ENCODE data around the gene TEX264. TPM values are rescaled to one million over a fixed set of nuclear protein-coding genes. Genes with fewer than 3 reads are reported as not detected.

Gene TEX264
- total and polyA plus RNA-seq, 2 experiments from 2014 or later = 59.6 to 98.7 TPM

DNA sequence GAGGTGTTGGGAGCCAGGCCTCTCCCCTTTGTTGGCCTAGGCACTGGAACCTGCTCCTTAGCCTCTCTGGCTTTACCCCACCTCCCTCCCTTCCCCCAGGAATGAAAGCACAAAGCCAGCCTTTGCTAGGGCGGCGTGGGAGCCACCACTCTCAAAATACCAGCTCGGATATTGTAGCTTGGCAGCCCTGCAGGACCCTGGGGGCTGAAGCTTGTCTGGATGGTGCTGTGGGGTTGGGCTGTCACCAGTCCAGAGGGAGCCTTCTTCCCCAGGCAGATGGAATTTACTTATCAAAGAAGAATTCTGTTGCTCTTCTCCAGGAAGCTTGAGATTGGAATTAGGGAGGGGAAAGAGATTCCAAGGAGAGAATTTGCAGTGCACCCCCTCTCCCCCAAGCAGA lies 20.9 kb downstream of the TEX264 start:
- TF ChIP-seq EZH2phosphoT487 (IDR thresholded peaks at IDR 0.05; ENCODE audit: low read depth, severe bottlenecking, unreplicated experiment) = no peak
- TF ChIP-seq, protein P1, sequence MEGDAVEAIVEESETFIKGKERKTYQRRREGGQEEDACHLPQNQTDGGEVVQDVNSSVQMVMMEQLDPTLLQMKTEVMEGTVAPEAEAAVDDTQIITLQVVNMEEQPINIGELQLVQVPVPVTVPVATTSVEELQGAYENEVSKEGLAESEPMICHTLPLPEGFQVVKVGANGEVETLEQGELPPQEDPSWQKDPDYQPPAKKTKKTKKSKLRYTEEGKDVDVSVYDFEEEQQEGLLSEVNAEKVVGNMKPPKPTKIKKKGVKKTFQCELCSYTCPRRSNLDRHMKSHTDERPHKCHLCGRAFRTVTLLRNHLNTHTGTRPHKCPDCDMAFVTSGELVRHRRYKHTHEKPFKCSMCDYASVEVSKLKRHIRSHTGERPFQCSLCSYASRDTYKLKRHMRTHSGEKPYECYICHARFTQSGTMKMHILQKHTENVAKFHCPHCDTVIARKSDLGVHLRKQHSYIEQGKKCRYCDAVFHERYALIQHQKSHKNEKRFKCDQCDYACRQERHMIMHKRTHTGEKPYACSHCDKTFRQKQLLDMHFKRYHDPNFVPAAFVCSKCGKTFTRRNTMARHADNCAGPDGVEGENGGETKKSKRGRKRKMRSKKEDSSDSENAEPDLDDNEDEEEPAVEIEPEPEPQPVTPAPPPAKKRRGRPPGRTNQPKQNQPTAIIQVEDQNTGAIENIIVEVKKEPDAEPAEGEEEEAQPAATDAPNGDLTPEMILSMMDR (IDR thresholded peaks at IDR 0.05; ENCODE audit: poor library complexity) = no peak
- TF ChIP-seq EZH2 (IDR thresholded peaks at IDR 0.05; ENCODE audit: borderline replicate concordance) = no peak
- Histone ChIP-seq H3K36me3 (replicated peaks; ENCODE audit: insufficient read depth, low read depth) (no peaks in the 10 kb centered on the region), H3K9me2 (replicated peaks; ENCODE audit: insufficient read depth) (no peaks in the 10 kb centered on the region), H3K9me3 (ENCODE audit: low read depth) (no peaks in the 10 kb centered on the region), H3K4me3 (no peak overlapping the region), H3K27me3 (no peaks in the 10 kb centered on the region), H3K4me2 (no peak overlapping the region), H3K4me1 (ENCODE audit: insufficient read depth) (no peaks in the 10 kb centered on the region), H3K79me2 (no peaks in the 10 kb centered on the region), H2AFZ (no peak overlapping the region), H4K20me1 (ENCODE audit: insufficient read depth, poor library complexity, severe bottlenecking) (no peaks in the 10 kb centered on the region), H3K27ac (no peak overlapping the region)
- no peak for DNase-seq (ENCODE audit: low spot score)
- 85% methylated on average over 3 of the region's 3 CpGs for WGBS (ENCODE audit: low lambda C conversion rate, missing lambda C conversion rate)

DNA sequence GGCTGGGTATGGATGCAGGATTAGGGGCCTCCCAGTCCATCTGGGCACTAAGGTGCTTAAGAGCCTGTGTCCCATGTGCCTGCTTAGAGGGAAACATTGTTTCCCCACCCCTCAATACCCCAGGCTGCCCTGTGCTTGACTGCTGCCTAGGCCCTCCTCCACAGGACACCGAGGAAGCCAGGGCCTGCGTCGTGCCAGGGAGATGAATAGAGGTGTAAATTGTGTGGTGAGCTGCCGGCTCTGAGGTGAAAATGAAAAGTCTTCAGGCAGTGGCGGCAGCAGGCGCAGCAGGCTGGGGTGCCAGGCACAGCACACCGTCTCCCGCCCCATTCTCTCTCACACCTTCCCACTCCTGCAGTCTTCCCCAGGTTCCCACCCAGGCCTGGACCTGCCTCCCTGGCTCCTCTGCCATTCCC lies 21.9 kb downstream of the TEX264 start:
- WGBS (ENCODE audit: low lambda C conversion rate, missing lambda C conversion rate) = 92% methylated on average over 8 of the region's 8 CpGs
- DNase-seq (ENCODE audit: low spot score) = no peak
- Histone ChIP-seq H2AFZ (no peak overlapping the region), H3K27me3 (no peaks in the 10 kb centered on the region), H3K4me2 (no peak overlapping the region), H3K79me2 (no peaks in the 10 kb centered on the region), H3K4me1 (ENCODE audit: insufficient read depth) (no peaks in the 10 kb centered on the region), H3K4me3 (no peak overlapping the region), H3K9me2 (replicated peaks; ENCODE audit: insufficient read depth) (no peaks in the 10 kb centered on the region), H4K20me1 (ENCODE audit: insufficient read depth, poor library complexity, severe bottlenecking) (no peaks in the 10 kb centered on the region), H3K27ac (no peak overlapping the region), H3K9me3 (ENCODE audit: low read depth) (no peaks in the 10 kb centered on the region), H3K36me3 (replicated peaks; ENCODE audit: insufficient read depth, low read depth) (no peaks in the 10 kb centered on the region)
- TF ChIP-seq, protein P1 (IDR thresholded peaks at IDR 0.05; ENCODE audit: poor library complexity) = no peak
- TF ChIP-seq EZH2phosphoT487 (IDR thresholded peaks at IDR 0.05; ENCODE audit: low read depth, severe bottlenecking, unreplicated experiment) (no peak), EZH2 (IDR thresholded peaks at IDR 0.05; ENCODE audit: borderline replicate concordance) (no peak)

DNA sequence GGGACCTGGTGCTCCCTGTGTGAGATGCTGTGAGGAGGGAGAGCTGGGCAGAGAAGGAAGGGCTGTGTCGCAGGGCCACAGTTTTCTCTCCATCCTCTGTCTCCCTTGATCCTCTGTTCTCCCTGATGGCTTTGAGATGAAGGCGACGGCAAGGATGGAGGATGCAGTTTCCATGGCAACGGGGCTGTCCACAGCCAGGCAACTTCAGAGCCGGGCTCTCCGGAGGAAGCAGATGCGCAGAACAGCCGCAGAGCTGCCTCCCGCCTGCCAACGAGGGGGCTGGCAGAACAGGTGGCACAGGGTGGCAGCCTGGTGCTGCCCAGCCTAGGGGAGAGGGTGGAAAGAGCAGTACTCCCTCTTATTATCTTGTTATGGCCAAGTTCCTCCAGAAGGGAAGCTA lies 25.9 kb downstream of the TEX264 start:
- Histone ChIP-seq H3K9me2 (replicated peaks; ENCODE audit: insufficient read depth) (no peaks in the 10 kb centered on the region), H3K27ac (no peak overlapping the region), H3K9me3 (ENCODE audit: low read depth) (no peaks in the 10 kb centered on the region), H3K27me3 (no peaks in the 10 kb centered on the region), H4K20me1 (ENCODE audit: insufficient read depth, poor library complexity, severe bottlenecking) (no peaks in the 10 kb centered on the region), H3K36me3 (replicated peaks; ENCODE audit: insufficient read depth, low read depth) (no peaks in the 10 kb centered on the region), H3K79me2 (no peaks in the 10 kb centered on the region), H3K4me2 (no peak overlapping the region), H2AFZ (no peak overlapping the region), H3K4me1 (ENCODE audit: insufficient read depth) (no peaks in the 10 kb centered on the region), H3K4me3 (no peak overlapping the region)
- no peak for TF ChIP-seq EZH2 (IDR thresholded peaks at IDR 0.05; ENCODE audit: borderline replicate concordance)
- TF ChIP-seq EZH2phosphoT487 (IDR thresholded peaks at IDR 0.05; ENCODE audit: low read depth, severe bottlenecking, unreplicated experiment) = no peak
- TF ChIP-seq, protein P1 (IDR thresholded peaks at IDR 0.05; ENCODE audit: poor library complexity) = no peak
- 98% methylated on average over 10 of the region's 10 CpGs for WGBS (ENCODE audit: low lambda C conversion rate, missing lambda C conversion rate)
- DNase-seq (ENCODE audit: low spot score) = no peak

DNA sequence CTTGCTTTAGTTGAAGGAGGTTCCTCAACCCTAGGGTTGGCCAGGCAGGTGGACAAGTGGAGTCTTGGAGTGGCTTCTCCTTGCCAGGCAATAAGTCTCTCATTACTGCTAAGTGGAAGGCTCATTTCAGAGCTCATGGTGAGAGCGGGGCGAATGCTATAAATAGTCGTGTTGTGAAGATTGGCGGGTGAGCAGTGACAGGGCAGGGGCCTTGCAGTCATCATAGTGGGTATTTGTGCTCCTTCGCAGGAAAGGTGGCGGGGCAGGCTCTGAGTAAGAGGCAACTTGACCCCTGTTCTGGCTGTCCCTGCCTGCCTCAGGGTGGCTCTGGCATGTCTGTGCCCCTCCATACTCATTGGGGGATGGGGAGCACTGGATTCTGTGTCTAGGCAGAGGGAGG lies 27.2 kb downstream of the TEX264 start:
- Histone ChIP-seq H3K4me3 (no peak overlapping the region), H3K9me2 (replicated peaks; ENCODE audit: insufficient read depth) (no peaks in the 10 kb centered on the region), H3K27ac (no peak overlapping the region), H3K4me1 (ENCODE audit: insufficient read depth) (no peaks in the 10 kb centered on the region), H3K36me3 (replicated peaks; ENCODE audit: insufficient read depth, low read depth) (no peaks in the 10 kb centered on the region), H4K20me1 (ENCODE audit: insufficient read depth, poor library complexity, severe bottlenecking) (no peaks in the 10 kb centered on the region), H3K27me3 (no peaks in the 10 kb centered on the region), H3K79me2 (no peaks in the 10 kb centered on the region), H3K4me2 (no peak overlapping the region), H2AFZ (no peak overlapping the region), H3K9me3 (ENCODE audit: low read depth) (no peaks in the 10 kb centered on the region)
- TF ChIP-seq EZH2 (IDR thresholded peaks at IDR 0.05; ENCODE audit: borderline replicate concordance) = no peak
- no peak for TF ChIP-seq EZH2phosphoT487 (IDR thresholded peaks at IDR 0.05; ENCODE audit: low read depth, severe bottlenecking, unreplicated experiment)
- TF ChIP-seq, protein P1 (IDR thresholded peaks at IDR 0.05; ENCODE audit: poor library complexity) = no peak
- DNase-seq (ENCODE audit: low spot score) = no peak
- WGBS (ENCODE audit: low lambda C conversion rate, missing lambda C conversion rate) = 93% methylated on average over 6 of the region's 6 CpGs
